ENCODE data around the gene TRAPPC3. TPM values are rescaled to one million over a fixed set of nuclear protein-coding genes. Genes with fewer than 3 reads are reported as not detected.
A peak's percentile ranks its signal among the peaks of the same experiment; 100 is the strongest.

The TRAPPC3 gene
- total RNA-seq, 1 donor from 2014 or later = 68.9 TPM

DNA sequence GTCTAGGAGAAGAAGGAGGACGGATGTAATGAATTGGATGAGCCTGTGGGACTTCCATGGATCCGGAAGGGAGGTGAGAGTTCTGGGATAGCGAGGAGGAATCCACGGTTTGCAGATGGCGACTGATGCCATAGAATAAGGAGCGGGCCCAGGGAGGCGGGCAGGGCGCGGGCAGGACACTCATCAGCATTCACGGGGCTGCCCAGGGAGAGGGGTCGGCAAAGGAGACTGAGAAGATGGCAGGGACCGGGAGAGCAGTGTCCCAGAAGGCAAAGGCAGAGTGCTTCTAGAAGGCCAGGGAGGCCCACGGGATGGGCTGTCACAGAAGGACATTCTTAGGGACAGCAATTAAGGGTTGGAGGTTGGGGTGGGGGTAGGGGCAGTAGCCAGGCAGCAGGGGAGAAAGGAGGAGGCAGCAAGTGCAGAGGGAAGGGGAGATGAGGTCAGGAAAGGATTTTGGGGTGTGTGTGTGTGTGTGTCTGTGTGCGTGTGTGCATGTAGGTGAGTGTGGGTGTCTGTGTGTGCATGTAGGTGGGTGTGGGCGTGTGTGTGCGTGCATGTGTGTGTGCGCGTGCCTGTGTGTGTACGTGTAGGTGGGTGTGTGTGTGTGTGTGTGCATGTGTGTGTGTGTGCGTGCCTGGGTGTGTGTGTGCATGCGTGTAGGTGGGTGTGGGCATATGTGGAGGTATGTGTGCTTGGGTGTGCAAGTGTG is 23.1 kb downstream of the TRAPPC3 start:
- peaks cover 4% of the 10 kb centered on the region for H3K27me3 Mint-ChIP-seq (ENCODE audit: unreplicated experiment)

DNA sequence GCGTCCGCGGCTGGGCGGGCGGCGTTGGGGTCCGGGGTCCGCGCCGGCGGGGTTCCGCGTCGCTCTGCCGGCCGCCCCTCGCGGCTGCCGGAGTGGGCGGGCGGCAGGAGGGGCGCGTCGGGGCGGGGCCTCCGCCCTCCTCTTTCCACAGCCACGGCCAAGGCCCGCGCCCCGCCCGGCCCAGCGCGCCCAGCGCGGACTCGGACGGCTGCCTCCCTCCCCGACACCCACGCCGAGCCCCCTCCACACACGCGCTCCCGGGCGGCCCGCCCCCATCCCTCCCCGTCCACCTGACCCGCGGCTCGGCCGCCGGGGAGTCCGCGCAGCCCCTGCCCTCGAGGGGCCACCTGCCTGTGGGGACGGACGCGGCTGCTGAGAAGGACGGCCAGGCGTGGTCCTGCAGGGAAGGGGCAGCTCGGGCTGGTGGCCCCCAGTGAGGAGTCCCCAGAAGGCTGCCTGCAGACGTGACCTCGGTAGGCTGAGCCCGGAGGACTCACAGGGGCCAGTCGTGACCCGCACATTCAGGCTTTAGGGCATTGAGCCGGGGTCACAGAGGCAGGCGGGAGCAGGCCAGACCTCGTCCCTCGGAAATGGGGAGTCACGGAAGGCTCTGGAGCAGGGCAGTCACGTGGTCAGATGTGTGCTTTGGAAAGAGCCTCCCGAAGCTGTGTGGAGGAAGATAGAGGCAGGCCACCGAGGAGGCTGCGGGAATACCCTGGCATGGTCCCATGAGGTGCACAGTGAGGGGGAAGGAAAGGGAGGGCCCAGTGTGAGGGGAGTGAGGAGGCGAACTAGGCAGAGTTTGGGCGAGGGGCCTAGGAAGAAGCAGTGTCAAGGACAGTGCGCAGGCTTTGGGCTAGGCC is 23.9 kb downstream of the TRAPPC3 start, which contains the start of gene COL8A2:
Gene COL8A2, minus strand, starts transcription at position 94 of the 863 bp plus-strand sequence. CDS start 24,980 bp downstream, outside the sequence.
- H3K27ac Mint-ChIP-seq (ENCODE audit: unreplicated experiment) = peak within 1 kb of the TSS; percentile 31
- H3K27me3 Mint-ChIP-seq (ENCODE audit: unreplicated experiment) = peaks cover 4% of the 10 kb centered on the region
- H3K36me3 Mint-ChIP-seq (ENCODE audit: unreplicated experiment) = no peaks in the 10 kb centered on the region
- H3K4me3 Mint-ChIP-seq (ENCODE audit: unreplicated experiment) = peak within 1 kb of the TSS; percentile 68
- peaks cover 37% of the 10 kb centered on the region for H3K4me1 Mint-ChIP-seq (ENCODE audit: unreplicated experiment)
- no peaks in the 10 kb centered on the region for H3K9me3 Mint-ChIP-seq (ENCODE audit: unreplicated experiment)
- DNase-seq (ENCODE audit: extremely low spot score, unreplicated experiment) = no peak
- TF ChIP-seq, protein P1, sequence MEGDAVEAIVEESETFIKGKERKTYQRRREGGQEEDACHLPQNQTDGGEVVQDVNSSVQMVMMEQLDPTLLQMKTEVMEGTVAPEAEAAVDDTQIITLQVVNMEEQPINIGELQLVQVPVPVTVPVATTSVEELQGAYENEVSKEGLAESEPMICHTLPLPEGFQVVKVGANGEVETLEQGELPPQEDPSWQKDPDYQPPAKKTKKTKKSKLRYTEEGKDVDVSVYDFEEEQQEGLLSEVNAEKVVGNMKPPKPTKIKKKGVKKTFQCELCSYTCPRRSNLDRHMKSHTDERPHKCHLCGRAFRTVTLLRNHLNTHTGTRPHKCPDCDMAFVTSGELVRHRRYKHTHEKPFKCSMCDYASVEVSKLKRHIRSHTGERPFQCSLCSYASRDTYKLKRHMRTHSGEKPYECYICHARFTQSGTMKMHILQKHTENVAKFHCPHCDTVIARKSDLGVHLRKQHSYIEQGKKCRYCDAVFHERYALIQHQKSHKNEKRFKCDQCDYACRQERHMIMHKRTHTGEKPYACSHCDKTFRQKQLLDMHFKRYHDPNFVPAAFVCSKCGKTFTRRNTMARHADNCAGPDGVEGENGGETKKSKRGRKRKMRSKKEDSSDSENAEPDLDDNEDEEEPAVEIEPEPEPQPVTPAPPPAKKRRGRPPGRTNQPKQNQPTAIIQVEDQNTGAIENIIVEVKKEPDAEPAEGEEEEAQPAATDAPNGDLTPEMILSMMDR (IDR thresholded peaks at IDR 0.05) = no peak

More for the DNA sequence above, 23.1 kb downstream of the TRAPPC3 start:
- Mint-ChIP-seq H3K4me1 (ENCODE audit: unreplicated experiment) (peaks cover 37% of the 10 kb centered on the region), H3K27ac (ENCODE audit: unreplicated experiment) (no peak overlapping the region), H3K36me3 (ENCODE audit: unreplicated experiment) (no peaks in the 10 kb centered on the region), H3K9me3 (ENCODE audit: unreplicated experiment) (no peaks in the 10 kb centered on the region), H3K4me3 (ENCODE audit: unreplicated experiment) (peak overlapping the region; percentile 23)
- DNase-seq (ENCODE audit: extremely low spot score, unreplicated experiment) = no peak
- TF ChIP-seq, protein P1 (IDR thresholded peaks at IDR 0.05) = no peak

DNA sequence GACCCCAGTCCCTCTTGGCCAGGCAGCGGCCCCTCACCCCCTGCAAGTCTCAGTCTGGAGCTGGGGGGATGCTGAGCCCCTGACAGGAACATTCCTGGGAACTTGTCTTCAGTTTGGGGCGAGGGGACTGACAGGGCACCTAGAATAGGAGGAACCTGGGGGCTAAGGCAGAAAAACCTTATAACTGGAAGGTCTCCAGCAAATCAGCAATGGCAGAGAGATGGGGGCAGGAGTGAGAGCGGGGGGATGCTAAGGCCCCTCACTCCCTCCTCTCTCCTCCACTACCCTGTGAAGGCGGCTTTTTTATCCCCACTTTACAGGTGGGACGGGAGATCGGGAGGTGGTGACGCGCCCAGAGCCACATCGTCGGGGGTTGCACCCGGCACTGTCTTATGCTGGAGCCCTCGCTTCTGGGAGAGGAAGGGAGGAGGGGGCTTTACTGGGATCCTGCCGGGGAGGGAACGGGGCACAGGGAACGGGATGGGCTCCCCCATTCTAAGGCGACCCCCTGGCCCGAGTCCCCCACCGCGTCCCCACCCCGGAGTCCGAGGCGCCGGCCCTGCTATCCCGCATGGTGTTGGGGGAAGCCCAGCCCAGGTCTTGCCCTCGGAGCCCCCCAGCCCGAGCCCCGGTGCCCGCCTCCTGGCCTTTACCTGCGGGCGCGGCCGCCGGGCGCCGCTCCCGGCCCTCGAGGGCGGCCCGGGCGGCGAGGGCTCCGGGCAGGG is 24.7 kb downstream of the TRAPPC3 start:
- Mint-ChIP-seq H3K4me1 (ENCODE audit: unreplicated experiment) (peaks cover 44% of the 10 kb centered on the region), H3K36me3 (ENCODE audit: unreplicated experiment) (no peaks in the 10 kb centered on the region), H3K9me3 (ENCODE audit: unreplicated experiment) (no peaks in the 10 kb centered on the region), H3K27me3 (ENCODE audit: unreplicated experiment) (peaks cover 4% of the 10 kb centered on the region), H3K4me3 (ENCODE audit: unreplicated experiment) (peak overlapping the region; percentile 68), H3K27ac (ENCODE audit: unreplicated experiment) (peak overlapping the region; percentile 31)
- TF ChIP-seq, protein P1 (IDR thresholded peaks at IDR 0.05) = no peak
- no peak for DNase-seq (ENCODE audit: extremely low spot score, unreplicated experiment)

DNA sequence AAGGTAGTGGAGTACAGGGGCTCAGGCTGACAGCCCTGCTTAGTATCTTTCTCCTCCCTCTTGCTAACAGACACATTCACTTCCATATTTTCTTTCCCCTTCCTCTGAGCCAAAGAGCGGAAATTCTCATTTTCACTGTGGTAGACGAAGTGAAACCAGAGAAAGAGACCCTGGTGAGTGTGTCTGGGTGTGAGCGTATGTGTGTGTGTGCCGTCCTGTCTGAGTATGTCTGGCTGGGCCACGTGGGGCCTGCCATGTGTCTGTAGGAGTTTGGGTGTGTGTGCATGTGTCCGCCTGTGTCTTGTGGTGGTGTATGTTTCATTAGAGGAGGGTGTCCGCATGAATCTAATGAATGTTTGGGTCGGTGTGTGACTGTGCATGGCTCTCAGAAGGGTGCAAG is 25.9 kb downstream of the TRAPPC3 start:
- H3K4me1 Mint-ChIP-seq (ENCODE audit: unreplicated experiment) = peaks cover 55% of the 10 kb centered on the region
- no peaks in the 10 kb centered on the region for H3K36me3 Mint-ChIP-seq (ENCODE audit: unreplicated experiment)
- no peaks in the 10 kb centered on the region for H3K9me3 Mint-ChIP-seq (ENCODE audit: unreplicated experiment)
- no peak overlapping the region for H3K4me3 Mint-ChIP-seq (ENCODE audit: unreplicated experiment)
- no peak overlapping the region for H3K27ac Mint-ChIP-seq (ENCODE audit: unreplicated experiment)
- TF ChIP-seq, protein P1 (IDR thresholded peaks at IDR 0.05) = no peak
- H3K27me3 Mint-ChIP-seq (ENCODE audit: unreplicated experiment) = peaks cover 4% of the 10 kb centered on the region
- no peak for DNase-seq (ENCODE audit: extremely low spot score, unreplicated experiment)
